ENCODE data around the gene STK39. TPM values are rescaled to one million over a fixed set of nuclear protein-coding genes. Genes with fewer than 3 reads are reported as not detected.

Gene STK39
- total RNA-seq, 2 experiments from 2014 or later, result 7.9 to 9.5 TPM

GRCh38 chr2:168097431-168097830 lies 150.0 kb downstream of the STK39 start:
- peaks cover 46% of the 10 kb centered on the region for H3K36me3 Mint-ChIP-seq (ENCODE audit: low read depth)
- H3K27me3 Mint-ChIP-seq, result no peaks in the 10 kb centered on the region
- H3K4me3 Mint-ChIP-seq, result no peak overlapping the region
- ATAC-seq (ENCODE audit: poor library complexity) (no peak), DNase-seq (no peak)
- POLR2A ChIA-PET, result no interaction called here
- H3K27ac ChIP-seq (ENCODE audit: low read depth in 1 of 2, low read length in 2 of 2), result no peak overlapping the region
- no peaks in the 10 kb centered on the region for H3K4me1 Mint-ChIP-seq (ENCODE audit: low read depth)
- H3K9me3 Mint-ChIP-seq, result no peaks in the 10 kb centered on the region
- H3K27me3 ChIP-seq (ENCODE audit: control insufficient read depth in 1 of 2, insufficient read depth in 2 of 2, low read length in 2 of 2), result no peaks in the 10 kb centered on the region
- H3K4me3 ChIP-seq (ENCODE audit: low read length), result no peak overlapping the region
- no peaks in the 10 kb centered on the region for H3K4me1 ChIP-seq (ENCODE audit: insufficient read depth, low read length)
- H3K27ac Mint-ChIP-seq, result no peak overlapping the region
- TF ChIP-seq, protein P1, sequence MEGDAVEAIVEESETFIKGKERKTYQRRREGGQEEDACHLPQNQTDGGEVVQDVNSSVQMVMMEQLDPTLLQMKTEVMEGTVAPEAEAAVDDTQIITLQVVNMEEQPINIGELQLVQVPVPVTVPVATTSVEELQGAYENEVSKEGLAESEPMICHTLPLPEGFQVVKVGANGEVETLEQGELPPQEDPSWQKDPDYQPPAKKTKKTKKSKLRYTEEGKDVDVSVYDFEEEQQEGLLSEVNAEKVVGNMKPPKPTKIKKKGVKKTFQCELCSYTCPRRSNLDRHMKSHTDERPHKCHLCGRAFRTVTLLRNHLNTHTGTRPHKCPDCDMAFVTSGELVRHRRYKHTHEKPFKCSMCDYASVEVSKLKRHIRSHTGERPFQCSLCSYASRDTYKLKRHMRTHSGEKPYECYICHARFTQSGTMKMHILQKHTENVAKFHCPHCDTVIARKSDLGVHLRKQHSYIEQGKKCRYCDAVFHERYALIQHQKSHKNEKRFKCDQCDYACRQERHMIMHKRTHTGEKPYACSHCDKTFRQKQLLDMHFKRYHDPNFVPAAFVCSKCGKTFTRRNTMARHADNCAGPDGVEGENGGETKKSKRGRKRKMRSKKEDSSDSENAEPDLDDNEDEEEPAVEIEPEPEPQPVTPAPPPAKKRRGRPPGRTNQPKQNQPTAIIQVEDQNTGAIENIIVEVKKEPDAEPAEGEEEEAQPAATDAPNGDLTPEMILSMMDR (IDR thresholded peaks at IDR 0.05), result no peak
- intact Hi-C loops (cut with DNase I, micrococcal nuclease), result no loop called here
- peaks cover 8% of the 10 kb centered on the region for H3K36me3 ChIP-seq (ENCODE audit: insufficient read depth, low read length)
- CTCF ChIA-PET, result no interaction called here
- no peaks in the 10 kb centered on the region for H3K9me3 ChIP-seq (ENCODE audit: control insufficient read depth in 1 of 2, insufficient read depth in 1 of 2, low read length in 2 of 2)

- H3K36me3 ChIP-seq (ENCODE audit: insufficient read depth, low read length), result peaks cover 8% of the 10 kb centered on the region
- Mint-ChIP-seq H3K4me3 (no peak overlapping the region), H3K4me1 (ENCODE audit: low read depth) (no peaks in the 10 kb centered on the region), H3K36me3 (ENCODE audit: low read depth) (peaks cover 36% of the 10 kb centered on the region), H3K27ac (no peak overlapping the region), H3K9me3 (no peaks in the 10 kb centered on the region), H3K27me3 (no peaks in the 10 kb centered on the region)
- ChIA-PET POLR2A (no interaction called here), CTCF (no interaction called here)
- H3K9me3 ChIP-seq (ENCODE audit: control insufficient read depth in 1 of 2, insufficient read depth in 1 of 2, low read length in 2 of 2), result no peaks in the 10 kb centered on the region
- intact Hi-C loops (cut with DNase I, micrococcal nuclease), result no loop called here
- no peak overlapping the region for H3K4me3 ChIP-seq (ENCODE audit: low read length)
- TF ChIP-seq, protein P1 (IDR thresholded peaks at IDR 0.05), result no peak
- no peak for DNase-seq
- H3K27ac ChIP-seq (ENCODE audit: low read depth in 1 of 2, low read length in 2 of 2), result no peak overlapping the region
- no peak for ATAC-seq (ENCODE audit: poor library complexity)
- H3K27me3 ChIP-seq (ENCODE audit: control insufficient read depth in 1 of 2, insufficient read depth in 2 of 2, low read length in 2 of 2), result no peaks in the 10 kb centered on the region
- H3K4me1 ChIP-seq (ENCODE audit: insufficient read depth, low read length), result no peaks in the 10 kb centered on the region
Measured at GRCh38 chr2:168096158-168096557, 151.2 kb downstream of the STK39 start.

- TF ChIP-seq, protein P1 (IDR thresholded peaks at IDR 0.05), result no peak
- H3K36me3 Mint-ChIP-seq (ENCODE audit: low read depth), result peaks cover 5% of the 10 kb centered on the region
- Histone ChIP-seq H3K36me3 (ENCODE audit: insufficient read depth, low read length) (peaks cover 5% of the 10 kb centered on the region), H3K27me3 (ENCODE audit: control insufficient read depth in 1 of 2, insufficient read depth in 2 of 2, low read length in 2 of 2) (no peaks in the 10 kb centered on the region), H3K9me3 (ENCODE audit: control insufficient read depth in 1 of 2, insufficient read depth in 1 of 2, low read length in 2 of 2) (peaks cover 0 to 3% of the 10 kb centered on the region in 2 experiments), H3K4me1 (ENCODE audit: insufficient read depth, low read length) (peaks cover 7% of the 10 kb centered on the region), H3K27ac (ENCODE audit: low read depth in 1 of 2, low read length in 2 of 2) (no peak overlapping the region), H3K4me3 (ENCODE audit: low read length) (no peak overlapping the region)
- intact Hi-C loops (cut with DNase I, micrococcal nuclease), result no loop called here
- peaks cover 17% of the 10 kb centered on the region for H3K4me1 Mint-ChIP-seq (ENCODE audit: low read depth)
- H3K27ac Mint-ChIP-seq, result no peak overlapping the region
- ChIA-PET POLR2A (no interaction called here), CTCF (no interaction called here)
- DNase-seq, result no peak
- H3K9me3 Mint-ChIP-seq, result no peaks in the 10 kb centered on the region
- ATAC-seq (ENCODE audit: poor library complexity), result no peak
- H3K27me3 Mint-ChIP-seq, result no peaks in the 10 kb centered on the region
- H3K4me3 Mint-ChIP-seq, result no peak overlapping the region
Measured at GRCh38 chr2:168091986-168092385, 155.4 kb downstream of the STK39 start.
